GM12872 (cell line): Measurements from ENCODE around the gene CNNM2.

Experiments used
- TF ChIP-seq, protein P1 (sequence below): IDR thresholded peaks from 3 replicates; pipeline ENCODE4 v1.5.1; 2011; ENCODE audit warnings: low read depth, mild to moderate bottlenecking, low read length, moderate library complexity; ENCODE audit not compliant: insufficient read depth

The CNNM2 gene

DNA sequence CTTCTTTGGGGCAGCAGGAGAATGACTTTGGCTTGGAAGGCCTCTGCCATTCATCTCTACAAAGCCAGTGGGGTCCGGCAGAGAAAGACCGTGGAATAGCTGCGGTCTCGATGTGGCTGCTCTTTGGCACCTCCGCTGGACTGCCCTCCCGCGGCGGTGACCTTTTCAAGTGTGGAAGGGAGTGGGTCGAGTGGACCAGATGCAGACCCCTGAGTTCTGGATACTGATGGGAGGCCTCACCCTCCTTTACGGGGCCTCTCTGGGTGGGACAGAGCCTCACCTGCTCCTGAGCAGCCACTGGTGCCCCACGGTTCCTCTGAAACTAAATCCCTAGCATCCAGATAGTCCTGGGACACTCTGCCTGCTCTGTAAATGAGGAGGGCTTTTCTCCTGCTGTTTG, 161.9 kb downstream of the CNNM2 start:
- TF ChIP-seq, protein P1, sequence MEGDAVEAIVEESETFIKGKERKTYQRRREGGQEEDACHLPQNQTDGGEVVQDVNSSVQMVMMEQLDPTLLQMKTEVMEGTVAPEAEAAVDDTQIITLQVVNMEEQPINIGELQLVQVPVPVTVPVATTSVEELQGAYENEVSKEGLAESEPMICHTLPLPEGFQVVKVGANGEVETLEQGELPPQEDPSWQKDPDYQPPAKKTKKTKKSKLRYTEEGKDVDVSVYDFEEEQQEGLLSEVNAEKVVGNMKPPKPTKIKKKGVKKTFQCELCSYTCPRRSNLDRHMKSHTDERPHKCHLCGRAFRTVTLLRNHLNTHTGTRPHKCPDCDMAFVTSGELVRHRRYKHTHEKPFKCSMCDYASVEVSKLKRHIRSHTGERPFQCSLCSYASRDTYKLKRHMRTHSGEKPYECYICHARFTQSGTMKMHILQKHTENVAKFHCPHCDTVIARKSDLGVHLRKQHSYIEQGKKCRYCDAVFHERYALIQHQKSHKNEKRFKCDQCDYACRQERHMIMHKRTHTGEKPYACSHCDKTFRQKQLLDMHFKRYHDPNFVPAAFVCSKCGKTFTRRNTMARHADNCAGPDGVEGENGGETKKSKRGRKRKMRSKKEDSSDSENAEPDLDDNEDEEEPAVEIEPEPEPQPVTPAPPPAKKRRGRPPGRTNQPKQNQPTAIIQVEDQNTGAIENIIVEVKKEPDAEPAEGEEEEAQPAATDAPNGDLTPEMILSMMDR = no peak

DNA sequence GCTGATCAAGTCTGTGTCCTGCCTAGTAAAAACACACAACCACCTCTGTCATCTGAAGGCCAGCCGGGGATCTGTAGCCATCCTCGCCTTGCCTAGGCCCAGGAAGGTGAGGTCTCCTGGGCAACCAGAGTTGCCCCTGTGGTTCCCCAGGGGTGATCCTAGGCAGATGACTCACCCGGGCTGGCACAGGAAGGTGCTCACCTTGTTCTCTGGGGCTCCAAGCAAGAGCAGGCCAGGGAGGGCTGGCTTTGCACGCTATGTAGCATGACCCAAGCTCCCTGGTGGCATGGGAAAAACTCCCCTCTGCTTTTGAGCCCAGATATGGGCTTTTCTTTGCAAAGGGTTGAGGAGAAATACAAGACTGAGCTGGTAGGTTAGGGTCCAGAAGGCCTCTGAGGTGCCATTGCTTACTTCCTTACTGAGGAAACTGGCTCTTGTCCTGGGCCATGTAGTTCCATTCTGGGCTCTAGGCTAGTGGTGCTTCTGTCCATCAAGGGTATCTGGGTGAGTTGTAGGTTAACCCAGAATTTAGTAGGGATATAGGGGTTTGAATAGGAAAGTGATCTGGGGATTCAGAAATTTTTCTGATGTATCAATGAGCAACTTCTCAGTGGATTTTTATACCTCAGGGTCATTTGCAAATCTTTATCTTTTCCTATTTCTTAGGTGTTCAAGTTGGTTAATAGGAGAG, 162.9 kb downstream of the CNNM2 start:
- TF ChIP-seq, protein P1 = no peak

DNA sequence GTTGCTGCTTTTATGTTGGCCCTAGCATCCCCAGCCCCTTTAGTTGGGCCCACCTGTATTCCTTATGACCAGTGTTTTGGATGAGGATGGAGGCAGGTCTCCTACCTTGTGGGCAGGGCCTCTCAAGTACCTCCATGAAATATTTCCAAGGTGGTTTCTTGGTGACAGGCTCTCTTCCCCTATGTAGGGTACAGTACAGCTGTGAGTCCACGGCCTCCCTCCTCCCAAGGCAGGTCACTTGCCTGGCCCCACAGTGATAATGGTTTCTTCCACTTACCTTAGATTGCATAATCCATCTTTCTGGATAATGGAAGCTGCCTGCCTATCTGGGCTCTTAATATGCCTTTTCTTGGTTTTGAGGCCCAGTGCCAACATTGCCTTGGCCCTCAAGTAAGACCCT, 164.6 kb downstream of the CNNM2 start:
- TF ChIP-seq, protein P1 = no peak

DNA sequence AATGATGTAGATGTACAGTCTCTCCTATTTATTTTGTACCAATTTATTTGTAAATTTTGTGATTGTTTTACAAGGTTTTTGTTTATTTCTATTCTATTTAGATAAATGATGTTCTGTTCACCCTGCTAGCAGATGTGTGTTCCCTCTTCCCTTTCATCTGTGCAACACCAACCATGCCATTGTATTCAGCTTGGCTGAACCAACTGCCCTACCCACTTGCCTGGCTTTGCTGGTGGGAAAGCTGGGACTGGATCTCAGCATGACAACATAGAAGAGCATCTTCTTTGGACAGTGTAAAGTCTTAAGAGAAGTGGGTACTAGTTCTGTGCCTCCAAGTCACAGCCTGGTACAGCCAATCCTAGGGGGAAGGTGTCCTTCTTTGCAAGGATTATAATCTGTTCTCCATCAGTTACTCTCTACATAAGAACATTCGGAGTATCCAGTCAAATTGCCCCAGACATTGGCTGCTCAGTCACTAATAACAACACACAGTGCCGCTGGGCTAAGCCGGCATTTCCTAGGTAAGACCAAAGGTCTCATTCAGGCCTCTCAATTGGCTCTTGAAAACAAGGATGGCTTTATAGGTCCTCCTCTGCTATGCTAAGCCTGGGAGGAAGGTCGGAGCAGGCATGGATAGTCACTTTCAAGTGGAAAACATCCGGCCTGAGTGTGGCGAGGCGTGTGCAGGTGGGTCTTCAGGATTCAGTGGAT, 165.3 kb downstream of the CNNM2 start:
- TF ChIP-seq, protein P1 = no peak

DNA sequence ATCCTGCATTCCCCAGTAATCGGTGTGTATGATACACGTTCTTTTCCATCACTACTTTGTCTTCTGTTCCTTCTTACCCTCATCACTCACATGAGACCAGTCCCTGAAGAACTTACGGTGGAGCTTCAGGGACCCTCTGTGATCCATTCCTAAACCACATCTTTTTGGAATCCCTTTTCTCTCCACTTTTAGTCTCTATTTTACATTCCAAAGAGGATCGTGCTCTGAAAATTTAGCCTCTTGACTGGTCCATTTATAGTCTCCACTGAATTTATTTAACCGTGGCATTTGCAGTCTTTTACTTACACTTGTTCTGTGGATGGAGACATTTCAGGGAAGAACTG, 165.9 kb downstream of the CNNM2 start:
- TF ChIP-seq, protein P1 = no peak

DNA sequence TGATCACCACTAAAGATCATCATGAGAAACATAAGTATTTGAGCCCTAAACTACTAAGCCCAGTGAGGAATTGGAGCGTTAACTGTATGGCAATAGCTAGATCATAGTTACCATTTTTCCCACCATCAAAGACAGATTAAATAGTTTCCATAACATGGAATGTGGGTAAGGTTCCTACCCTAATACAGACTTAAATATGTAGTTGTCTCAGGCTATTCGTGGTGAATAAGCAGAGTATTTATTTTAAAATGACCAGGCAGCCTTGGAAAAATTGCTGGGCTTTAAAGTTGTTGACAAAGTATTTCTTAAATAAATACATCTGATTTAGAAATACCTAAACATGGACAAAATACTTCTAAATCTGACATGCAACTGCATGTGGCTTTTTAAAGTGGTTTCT, 168.2 kb downstream of the CNNM2 start:
- TF ChIP-seq, protein P1 = no peak

DNA sequence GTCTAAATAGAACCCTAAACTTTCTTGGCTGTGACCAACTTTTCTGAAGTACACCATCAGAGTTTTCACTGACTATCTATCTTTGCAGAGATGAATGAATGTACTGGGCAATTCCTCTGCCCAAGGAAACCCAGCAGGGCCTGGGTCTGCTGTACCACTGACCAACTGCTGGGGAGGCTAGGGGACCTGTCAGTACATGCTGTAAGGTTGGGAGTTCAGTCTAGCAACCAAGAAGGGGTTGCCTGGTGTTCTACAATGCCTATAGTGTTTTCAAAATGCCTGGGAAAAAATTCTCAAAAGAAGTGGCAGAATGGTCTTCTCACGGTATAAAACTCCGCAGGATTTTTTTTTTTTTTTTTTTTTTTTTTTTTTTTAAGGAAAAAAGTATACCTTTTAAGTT, 168.7 kb downstream of the CNNM2 start:
- TF ChIP-seq, protein P1 = no peak
